22Rv1 (cell line): ENCODE data around the gene RNF113A.

Experiments
- CTCF ChIP-seq: fragments of 450-650 bp; IDR thresholded peaks from 2 replicates; pipeline ENCODE4 v1.5.1; 2017; ENCODE audit warnings: mild to moderate bottlenecking
- ZFX ChIP-seq: fragments of 450-650 bp; IDR thresholded peaks from 2 replicates; pipeline ENCODE4 v1.6.1; 2017; ENCODE audit warnings: antibody characterized with exemption, borderline replicate concordance

- TF ChIP-seq CTCF (no peak), ZFX (no peak)
Observed at GRCh38 chrX:119833905-119834304, 37.6 kb downstream of the RNF113A start.
